Measurements from ENCODE around the gene CAMKMT.

DNA sequence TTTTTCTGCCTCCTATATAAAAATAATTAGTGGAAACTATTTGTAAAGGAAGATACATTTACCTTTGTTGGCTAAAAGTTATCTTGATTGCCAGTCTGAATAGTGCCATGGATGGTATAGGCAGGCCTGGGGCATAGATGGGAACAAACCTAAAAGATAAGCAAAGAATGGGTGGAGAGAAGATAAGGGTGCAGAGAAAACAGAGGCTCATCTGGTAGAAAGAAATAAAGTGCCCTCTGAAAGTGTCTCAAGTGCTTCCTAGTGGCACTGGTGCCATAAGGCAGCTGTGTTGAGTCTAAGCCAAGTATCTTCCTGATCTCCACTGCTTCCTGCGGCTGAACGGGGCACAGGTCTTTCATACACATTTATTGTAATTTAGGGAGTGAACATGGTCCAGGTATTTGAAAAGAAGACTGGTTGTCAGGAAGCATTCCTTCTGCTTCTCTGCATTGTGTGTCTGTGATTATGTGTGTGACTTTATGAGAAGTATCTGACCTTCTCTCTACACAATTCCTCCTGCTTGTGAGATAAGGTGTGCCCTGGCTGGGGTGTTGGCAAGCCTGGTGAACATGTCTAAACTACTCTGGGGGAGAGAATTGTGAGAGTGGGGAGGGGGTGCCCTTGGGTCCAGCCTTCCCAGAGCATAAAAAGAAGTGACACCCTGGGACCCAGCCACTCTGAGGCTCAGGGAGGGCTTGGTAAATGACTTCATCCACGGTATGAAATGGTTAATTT is 280.5 kb downstream of the CAMKMT start:
- TF ChIP-seq, protein P1, sequence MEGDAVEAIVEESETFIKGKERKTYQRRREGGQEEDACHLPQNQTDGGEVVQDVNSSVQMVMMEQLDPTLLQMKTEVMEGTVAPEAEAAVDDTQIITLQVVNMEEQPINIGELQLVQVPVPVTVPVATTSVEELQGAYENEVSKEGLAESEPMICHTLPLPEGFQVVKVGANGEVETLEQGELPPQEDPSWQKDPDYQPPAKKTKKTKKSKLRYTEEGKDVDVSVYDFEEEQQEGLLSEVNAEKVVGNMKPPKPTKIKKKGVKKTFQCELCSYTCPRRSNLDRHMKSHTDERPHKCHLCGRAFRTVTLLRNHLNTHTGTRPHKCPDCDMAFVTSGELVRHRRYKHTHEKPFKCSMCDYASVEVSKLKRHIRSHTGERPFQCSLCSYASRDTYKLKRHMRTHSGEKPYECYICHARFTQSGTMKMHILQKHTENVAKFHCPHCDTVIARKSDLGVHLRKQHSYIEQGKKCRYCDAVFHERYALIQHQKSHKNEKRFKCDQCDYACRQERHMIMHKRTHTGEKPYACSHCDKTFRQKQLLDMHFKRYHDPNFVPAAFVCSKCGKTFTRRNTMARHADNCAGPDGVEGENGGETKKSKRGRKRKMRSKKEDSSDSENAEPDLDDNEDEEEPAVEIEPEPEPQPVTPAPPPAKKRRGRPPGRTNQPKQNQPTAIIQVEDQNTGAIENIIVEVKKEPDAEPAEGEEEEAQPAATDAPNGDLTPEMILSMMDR (conservative IDR thresholded peaks at IDR 0.05) = no peak
- no peak for TF ChIP-seq ZFX (IDR thresholded peaks at IDR 0.05)
